HG03354 (cell line): Measurements from ENCODE around the gene LYAR.
A peak's percentile ranks its signal among the peaks of the same experiment; 100 is the strongest.
"Not testable (repeated sequence)": the region's sequence is repeated elsewhere in the genome, so short reads cannot be mapped to it uniquely, and the experiment has no call there.

Experiments
- ATAC-seq: cut with Tn5 transposase; IDR thresholded peaks from one replicate; pipeline ENCODE4 v1.9.1; 2021; ENCODE audit warnings: mild to moderate bottlenecking; ENCODE audit not compliant: unreplicated experiment, poor library complexity, severe bottlenecking

Gene LYAR

DNA sequence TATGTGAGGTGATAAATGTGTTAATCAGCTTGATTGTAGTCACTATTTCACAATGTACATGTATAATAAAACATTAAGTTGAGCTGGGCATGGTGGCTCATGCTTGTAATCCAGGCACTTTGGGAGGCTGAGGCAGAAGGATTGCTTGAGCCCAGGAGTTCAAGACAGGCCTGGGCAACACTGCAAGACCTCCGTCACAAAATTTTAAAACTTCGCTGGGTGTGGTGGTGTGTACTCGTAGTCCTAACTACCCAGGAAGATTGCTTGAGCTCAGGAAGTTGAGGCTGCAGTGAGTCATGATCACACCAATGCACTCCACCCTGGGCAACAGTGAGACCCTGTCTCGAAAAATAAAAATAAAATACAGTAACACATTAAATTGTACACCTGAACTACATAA lies 20.1 kb downstream of the LYAR start:
- ATAC-seq, result no peak

DNA sequence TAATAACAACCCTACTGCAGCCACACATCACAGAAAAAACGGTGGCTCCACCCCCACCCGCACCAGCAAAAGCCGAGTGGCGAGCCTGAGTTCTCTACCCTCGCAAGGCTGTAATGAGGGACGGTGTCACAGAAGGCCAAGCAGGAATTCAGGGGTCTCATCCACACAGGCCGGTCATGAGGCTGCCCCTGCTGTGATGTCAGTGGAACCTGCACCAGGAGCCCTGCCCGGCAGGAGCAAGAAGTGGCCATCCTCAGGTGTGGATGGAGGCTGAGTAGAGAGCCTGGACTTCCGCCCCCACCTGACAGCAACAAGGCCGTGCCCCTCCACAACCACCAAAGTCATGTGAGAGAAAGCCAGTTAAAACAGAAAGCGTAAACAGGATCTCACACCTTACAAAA lies 20.6 kb downstream of the LYAR start:
- no peak for ATAC-seq

DNA sequence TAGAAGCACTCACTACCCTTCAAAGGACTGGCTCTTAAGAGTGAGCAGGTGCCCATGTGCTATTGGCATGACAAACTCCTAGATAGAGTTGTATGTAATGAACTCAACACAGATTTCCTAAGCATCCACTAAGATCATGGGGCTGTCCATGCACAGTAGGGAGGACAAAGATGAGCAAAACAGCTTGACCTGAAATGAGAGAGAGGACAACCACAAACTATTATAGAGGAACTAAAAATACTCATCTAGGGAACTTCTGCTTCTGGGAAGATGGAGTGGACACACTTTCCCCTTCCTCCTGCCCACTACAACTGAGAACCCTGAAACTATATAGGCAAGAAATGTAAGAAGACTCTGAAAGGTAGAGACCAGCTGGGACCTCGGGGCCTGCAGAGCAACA lies 21.2 kb downstream of the LYAR start:
- no peak for ATAC-seq

DNA sequence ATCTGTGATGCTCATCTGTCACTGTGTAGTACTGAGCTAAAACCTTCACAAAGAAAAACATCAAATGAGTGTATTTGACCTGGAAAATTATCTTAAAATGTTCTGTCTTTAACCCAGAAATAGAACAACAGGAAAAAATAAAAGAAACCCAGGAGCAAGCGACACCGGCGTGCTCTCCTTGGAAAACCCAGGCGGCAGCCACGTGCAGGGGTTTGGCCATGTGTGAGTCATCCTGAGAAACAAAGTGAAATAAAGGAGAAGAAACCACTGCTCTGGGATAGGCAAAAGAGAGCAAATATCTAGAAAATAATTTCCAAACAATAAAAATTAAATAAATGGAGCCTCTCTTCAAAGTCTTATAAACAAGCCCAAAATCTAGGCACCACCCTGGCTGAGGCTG lies 22.0 kb downstream of the LYAR start:
- ATAC-seq, result no peak

DNA sequence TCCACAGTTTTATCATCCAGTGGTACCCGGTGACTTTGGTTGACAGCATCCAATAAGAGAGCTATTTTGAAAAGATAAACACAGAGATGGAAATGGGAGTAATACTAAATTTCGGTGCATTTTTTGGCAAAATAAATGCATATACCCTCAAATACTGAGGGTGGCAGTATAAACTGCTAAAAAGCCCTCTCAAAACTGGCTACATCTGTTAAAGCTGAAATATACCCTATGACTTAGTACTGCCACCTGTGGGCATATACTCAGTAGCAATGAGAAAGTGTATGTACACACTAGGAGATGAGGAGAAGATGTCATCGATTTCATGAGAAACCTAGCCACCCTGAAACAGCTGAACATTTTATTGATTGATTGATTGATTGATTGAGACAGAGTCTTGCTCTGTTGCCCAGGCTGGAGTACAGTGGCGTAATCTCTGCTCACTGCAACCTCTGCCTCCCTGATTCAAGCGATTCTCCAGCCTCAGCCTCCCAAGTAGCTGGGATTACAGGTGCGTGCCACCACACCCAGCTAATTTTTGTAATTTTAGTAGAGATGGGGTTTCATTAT lies 29.7 kb downstream of the LYAR start:
- ATAC-seq, result peak; percentile 65

DNA sequence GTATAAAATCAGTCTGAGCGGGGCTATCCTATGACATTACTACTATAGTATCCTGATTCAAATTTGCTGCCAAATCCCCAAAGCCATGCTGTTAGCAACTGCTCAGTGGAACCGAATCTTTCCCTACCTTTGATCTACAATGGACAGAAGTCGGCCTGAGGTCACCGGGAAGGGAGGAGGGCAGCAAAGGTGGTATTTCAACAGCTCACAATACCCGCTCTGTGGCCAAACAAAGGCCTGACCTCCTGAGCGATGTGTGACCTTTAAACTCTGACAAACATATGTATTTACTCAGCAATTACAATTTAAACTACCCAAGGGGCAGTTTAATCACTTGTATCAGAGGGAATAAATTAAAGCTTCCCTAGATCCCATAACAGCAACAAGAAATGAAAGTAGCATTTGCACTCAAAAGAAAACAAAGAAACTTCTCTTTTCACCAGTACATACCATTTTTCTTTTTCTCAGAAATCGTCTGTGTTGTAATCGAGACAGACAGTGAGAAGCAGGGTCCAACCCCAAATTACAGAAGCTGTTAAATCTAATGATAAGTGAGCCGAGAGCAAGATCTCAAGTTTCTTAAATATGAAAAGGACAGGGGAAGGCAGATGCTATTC lies 30.4 kb downstream of the LYAR start:
- ATAC-seq, result no peak

DNA sequence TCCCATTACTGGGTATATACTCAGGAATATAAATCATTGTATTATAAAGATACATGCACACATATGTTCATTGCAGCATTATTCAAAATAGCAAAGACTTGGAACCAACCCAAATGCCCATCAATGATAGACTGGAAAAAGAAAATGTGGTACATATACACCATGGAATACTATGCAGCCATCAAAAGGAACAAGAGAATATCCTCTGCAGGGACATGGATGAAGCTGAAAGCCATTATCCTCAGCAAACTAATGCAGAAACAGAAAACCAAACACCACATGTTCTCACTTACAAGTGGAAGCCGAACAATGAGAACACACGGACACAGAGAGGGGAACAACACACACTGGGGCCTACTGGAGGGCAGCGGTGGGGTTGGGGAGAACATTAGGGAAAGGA lies 32.2 kb downstream of the LYAR start:
- ATAC-seq, result not testable (repeated sequence)

DNA sequence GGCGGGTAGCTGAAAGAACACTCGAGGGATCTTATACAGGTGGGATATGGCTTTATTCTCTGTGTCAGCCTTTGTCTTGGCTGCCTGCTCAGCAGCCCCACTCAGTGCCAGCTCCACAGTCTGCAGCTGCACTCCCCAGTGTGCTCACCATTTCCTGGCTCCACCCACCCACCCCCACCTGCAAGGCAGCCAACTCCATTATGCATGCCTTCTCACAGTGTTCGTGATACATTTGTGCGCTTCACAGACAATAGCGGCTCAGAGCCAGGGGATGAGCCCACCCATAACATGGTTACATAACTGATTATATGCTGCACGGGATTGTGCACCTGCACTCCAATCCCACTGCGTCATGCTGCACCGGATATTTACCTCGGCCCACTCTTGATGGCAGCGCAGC lies 33.2 kb downstream of the LYAR start:
- no peak for ATAC-seq

DNA sequence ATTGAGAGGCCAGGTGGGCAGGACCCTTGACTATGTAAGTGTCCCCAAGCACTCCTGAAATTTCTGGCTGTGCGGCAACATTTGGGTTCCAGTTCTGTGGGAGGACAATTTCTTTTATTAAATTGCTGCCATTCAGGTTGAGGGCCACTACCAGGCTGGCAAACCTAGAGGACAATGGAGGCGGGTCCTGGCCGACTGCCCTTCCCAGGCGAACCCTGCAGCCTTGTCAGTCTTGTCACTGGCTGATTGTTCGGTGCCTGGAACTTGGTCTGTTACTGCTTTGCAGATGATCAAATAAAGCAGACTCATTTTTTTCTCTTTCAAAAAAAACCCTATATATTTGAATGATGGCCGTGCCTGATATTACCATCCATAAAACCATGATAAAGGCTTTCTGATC lies 35.3 kb downstream of the LYAR start:
- ATAC-seq, result no peak

DNA sequence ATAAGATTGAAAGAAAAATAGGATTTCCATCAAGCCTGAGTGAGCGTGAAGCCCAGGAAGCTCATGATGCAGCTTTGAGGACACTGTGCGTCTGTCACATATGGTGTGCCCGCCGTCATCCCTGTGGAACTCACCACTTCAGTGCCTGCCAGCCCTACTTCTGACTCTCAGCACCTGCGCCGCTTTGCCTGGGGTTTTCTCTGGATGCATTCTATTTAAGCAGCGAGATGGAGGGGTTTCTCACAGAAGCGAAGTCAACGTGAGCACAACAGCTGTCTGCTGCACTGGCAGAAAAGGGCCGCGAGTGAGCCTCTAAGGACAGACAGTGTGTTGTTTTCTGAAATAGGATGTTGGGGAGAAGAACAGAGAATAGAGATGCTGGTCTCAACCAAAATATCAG lies 35.8 kb downstream of the LYAR start:
- ATAC-seq, result no peak

DNA sequence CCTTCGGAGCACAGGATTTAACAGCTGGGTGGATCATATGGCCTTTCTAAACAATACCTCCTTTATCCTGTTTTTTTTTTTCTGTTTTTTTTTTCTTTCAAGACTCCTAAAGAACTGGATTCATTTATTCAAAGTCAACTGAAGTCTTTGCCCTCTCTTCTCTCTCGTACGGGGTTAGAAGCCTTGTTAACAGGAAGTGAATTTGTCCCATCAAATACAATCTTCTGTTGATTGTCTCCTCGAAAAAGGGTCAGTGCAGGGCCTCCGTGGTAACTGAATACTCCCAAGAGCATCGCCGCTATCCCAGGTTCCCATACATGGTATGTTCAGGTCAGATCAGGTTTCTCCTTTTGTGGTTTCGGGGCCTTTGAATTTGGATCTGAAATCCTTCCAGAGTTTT lies 40.1 kb downstream of the LYAR start:
- no peak for ATAC-seq

DNA sequence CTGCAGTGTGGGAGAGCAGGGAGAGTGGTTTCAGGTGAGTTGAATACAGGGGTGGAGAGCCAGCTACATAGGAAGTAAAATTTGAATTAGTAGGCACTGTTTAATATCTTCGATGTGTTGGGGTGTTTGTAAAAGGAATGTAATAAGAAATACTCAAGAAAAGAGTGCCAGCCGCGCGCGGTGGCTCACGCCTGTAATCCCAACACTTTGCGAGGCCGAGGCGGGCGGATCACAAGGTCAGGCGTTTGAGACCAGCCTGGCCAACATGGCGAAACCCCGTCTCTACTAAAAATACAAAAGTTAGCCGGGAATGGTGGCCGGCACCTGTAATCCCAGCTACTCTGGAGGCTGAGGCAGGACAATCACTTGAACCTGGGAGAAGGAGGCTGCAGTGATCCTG lies 40.6 kb downstream of the LYAR start:
- not testable (repeated sequence) for ATAC-seq

DNA sequence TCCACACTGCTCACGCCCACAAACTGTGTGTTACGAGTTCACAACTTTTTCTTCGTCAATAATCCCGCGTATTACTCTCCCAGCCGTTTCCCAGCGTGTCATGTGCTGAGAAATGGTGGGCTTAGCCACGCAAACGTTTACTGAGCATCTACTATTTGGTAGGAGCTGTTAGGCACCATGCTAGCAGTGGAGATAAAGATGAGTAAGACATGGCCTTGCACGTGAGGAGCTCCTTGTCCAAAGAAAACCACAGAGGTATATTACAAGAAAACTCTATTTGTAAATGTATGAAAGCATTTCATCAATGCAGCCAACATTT lies 41.1 kb downstream of the LYAR start:
- ATAC-seq, result no peak

DNA sequence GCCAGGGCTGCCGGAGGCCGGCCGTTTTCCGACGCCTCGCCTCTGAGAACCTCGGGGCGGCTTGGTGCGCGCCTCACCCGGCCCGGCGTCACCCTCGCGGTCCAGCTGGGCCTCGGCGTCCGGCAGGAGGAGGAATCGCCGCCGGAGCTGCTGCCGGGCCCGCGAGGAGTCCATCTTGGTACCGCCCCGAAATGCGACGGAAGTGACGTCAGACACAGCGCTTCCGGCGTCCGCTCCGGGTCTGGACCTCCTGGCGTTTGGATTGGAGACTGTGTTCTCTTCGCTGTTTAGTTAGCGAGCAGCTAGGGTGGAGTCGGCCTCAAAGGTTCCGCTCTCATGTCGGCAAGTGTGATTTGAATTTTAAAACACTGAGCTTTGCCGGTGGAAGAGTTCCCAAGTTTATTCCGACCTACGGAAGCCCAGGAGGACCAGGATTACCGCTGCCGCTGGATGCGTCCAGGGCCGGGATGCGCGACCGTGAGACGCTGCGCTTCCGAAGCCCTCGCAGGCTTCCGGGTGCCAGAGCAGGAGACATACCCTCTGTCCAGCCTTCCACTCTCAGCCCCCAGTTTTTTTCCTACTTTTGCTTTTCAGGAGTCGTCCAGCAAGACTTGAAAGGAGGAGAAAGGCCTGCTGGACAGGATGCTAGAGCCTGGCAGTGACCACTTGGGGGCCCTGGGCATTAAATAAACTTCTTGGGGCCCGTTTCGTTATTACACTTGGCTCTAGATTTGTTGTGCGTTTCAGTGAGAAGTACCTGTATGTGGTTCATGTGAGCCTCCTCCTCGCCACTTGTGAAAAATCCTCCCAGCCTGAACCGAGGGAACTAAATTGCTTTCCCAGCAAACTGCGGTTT lies 41.7 kb downstream of the LYAR start, which contains the start of gene TMEM128:
Gene TMEM128, minus strand, starts transcription at position 195 of the 856 bp plus-strand sequence. Its CDS starts 21 bp downstream, at position 174.
- peak; percentile 98 for ATAC-seq

DNA sequence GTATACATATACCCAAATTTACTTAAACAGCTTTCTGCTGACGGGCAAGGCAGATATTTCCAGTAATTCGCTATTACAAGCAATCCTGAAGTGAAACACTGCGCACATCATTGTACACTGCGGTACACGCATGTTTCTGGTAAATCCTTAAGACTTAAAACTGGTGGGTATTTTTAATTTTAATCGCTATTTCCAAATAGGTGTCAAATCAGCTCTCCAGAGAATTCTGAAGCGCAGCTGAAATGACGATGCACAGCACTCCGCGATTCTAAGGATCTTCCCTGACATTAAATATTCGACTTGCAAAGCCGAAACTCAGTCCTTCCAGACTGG lies 42.3 kb downstream of the LYAR start:
- peak; percentile 22 for ATAC-seq

DNA sequence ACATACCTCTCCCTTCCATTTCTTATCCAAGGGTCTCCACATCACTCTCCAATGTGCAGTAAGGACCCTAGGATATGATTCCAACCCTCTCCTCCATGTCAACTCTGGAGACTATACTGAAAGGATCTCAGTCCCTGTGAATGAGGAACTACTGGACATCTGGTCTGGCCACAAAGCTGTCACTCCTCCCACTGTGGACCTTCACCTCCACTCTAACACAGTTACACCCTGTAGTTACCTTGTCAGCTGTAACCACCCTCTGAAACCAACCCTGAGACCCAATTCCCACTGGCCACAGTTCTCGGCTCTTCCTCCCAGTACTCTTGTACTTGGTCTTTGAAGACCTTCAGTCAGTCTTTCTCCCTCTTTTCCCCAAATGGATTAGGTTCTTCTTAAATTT lies 44.8 kb downstream of the LYAR start:
- ATAC-seq, result no peak

DNA sequence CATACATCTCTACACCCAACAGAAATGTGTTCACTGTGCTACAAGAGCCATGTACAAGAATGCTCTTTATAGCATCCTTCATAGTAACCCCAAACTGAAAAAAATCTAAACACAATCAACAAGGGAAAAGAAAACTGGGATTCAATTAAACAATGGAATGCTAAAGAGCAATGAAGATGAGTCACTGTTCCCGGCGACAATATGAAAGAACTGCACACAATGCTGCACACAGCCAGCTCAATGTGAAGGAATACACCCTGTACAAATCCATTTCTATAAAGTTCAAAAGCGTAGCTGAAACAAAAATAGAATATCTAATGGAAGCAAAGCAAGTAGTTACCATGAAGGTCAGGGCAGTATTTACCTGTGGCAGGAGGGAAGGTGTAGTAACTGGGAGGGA lies 50.4 kb downstream of the LYAR start:
- ATAC-seq, result not testable (repeated sequence)

DNA sequence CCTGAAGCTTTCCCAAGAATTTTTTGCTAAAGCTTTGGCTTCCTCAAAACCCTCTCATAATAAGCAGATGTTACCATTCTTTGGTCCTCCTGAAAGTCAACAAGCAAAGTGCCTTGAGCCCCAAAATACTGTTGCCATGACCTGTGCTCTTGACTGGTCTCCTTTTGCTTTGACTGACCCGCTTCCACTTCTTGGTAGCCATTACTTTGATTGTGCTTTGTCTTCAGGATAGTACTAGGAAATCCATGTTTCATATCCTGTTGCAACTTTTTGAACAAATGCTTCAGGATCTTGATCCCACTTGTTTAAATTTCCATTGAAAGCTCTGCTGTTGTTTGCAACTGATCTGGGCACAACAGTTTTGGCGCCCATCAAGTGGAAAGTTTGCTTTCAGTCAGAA lies 56.3 kb downstream of the LYAR start:
- no peak for ATAC-seq

DNA sequence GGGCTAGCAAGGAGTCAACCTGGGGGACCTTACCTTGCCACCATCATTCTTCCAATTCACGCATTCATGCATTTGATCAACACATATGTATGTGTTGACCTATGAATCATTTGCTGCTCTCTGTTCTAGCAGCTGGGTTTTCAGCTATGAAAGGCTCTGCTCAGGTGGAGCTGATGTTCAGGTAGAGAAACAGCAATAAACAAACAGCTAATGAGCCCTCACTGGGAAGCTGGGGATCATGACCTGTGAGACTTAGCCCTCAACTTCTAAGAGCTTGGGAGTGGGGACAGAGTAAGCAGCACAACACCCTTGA lies 61.6 kb downstream of the LYAR start:
- ATAC-seq, result no peak

DNA sequence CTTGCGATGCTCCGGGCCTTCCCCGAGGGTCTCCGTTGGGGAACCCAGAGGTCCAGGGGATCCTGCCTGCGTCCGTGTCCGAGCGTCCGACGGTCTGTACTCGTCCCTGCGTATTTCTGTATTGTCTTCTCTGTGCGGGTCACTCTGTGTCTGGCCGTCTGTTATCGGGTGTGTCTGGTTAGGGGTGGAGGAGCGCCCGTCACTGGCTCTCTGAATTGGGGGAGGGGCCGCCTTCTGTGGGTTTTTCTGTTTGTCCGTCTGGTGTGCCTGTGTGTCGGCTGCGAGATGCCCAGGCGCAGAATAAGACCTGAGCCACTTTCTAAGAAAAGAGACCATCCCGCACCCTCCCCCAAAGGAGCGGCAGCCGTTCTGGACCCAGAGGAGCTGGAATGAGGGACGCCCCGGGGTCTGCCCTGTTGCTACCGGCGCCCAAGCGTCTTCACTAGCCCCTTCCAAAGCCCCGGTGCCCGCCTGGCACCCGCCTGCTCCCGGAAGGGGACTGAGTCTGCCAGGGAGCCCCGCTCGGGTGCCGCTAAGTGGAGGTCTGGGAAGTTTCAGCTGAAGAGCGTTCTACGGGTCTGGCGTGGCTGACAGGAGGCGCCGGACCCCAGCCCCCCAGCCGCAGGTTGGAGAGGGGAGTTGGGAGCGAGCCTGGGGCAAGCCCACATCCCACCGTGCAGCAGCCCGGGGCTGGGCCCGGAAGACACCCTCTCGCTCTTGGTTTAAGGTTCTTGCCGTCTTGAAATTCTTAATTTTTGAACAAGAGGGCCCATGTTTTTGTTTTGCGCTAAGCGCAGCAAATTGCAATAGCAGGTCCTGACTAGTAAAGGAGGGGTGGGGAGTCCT lies 62.2 kb downstream of the LYAR start:
- no peak for ATAC-seq
